HepG2 (cell line): Measurements from ENCODE around the gene CRKL. TPM values are rescaled to one million over a fixed set of nuclear protein-coding genes. Genes with fewer than 3 reads are reported as not detected.
A peak's percentile ranks its signal among the peaks of the same experiment; 100 is the strongest.

Experiments used
- MBNL3 ChIP-seq: fragments of 250-450 bp; sonication (Bioruptor Pico); conservative IDR thresholded peaks from 2 replicates; pipeline ENCODE4 v1.8.0; 2022; ENCODE audit warnings: mild to moderate bottlenecking, inconsistent platforms
- MIXL1 ChIP-seq: IDR thresholded peaks from 2 replicates; pipeline ENCODE4 v1.6.1; 2016
- NCOA2 ChIP-seq: sonication (generic); formaldehyde crosslinking; IDR thresholded peaks from 2 replicates; pipeline ENCODE4 v1.8.0; 2022; ENCODE audit warnings: inconsistent platforms
- RFX3 ChIP-seq: IDR thresholded peaks from 2 replicates; pipeline ENCODE4 v1.6.1; 2016; ENCODE audit warnings: missing biosample characterization, missing genetic modification reagents
- SSRP1 ChIP-seq: IDR thresholded peaks from 2 replicates; pipeline ENCODE4 v1.6.1; 2016; ENCODE audit warnings: control low read depth
- TCF12 ChIP-seq, 2 experiments: fragments of 450-650 bp in 1 of 2; sonication (generic) in 1 of 2; formaldehyde crosslinking in 1 of 2; IDR thresholded peaks; 2 replicates each; pipeline versions ENCODE4 v1.6.1 to v1.8.0; 2017 to 2022; ENCODE audit warnings: antibody characterized with exemption in 1 of 2, mild to moderate bottlenecking in 1 of 2, missing genetic modification reagents in 1 of 2, moderate library complexity in 1 of 2
- TRIM24 ChIP-seq: sonication (generic); formaldehyde crosslinking; IDR thresholded peaks from 2 replicates; pipeline ENCODE4 v1.8.0; 2022; ENCODE audit warnings: mild to moderate bottlenecking, missing genetic modification reagents
- ZBTB7B ChIP-seq: sonication (generic); formaldehyde crosslinking; IDR thresholded peaks from 2 replicates; pipeline ENCODE4 v1.4.0; 2020; ENCODE audit warnings: missing genetic modification reagents
- ZFP62 ChIP-seq: sonication (generic); formaldehyde crosslinking; IDR thresholded peaks from 2 replicates; pipeline ENCODE4 v1.4.0; 2020; ENCODE audit warnings: missing genetic modification reagents
- ZNF260 ChIP-seq: sonication (generic); formaldehyde crosslinking; IDR thresholded peaks from 2 replicates; pipeline ENCODE4 v1.4.0; 2020; ENCODE audit warnings: missing genetic modification reagents, low read depth, mild to moderate bottlenecking, borderline replicate concordance
- ZNF264 ChIP-seq: sonication (generic); formaldehyde crosslinking; IDR thresholded peaks from 2 replicates; pipeline ENCODE4 v1.4.0; 2020; ENCODE audit warnings: missing genetic modification reagents
- ZNF512B ChIP-seq: sonication (generic); formaldehyde crosslinking; IDR thresholded peaks from 2 replicates; pipeline ENCODE4 v1.5.1; 2020; ENCODE audit warnings: missing genetic modification reagents, mild to moderate bottlenecking, borderline replicate concordance
- ZNF530 ChIP-seq: sonication (generic); formaldehyde crosslinking; IDR thresholded peaks from 2 replicates; pipeline ENCODE4 v1.5.0; 2020; ENCODE audit warnings: low read depth, mild to moderate bottlenecking, missing genetic modification reagents
- ZNF543 ChIP-seq: sonication (generic); formaldehyde crosslinking; IDR thresholded peaks from 2 replicates; pipeline ENCODE4 v1.4.0; 2020; ENCODE audit warnings: mild to moderate bottlenecking, missing genetic modification reagents
- ZNF598 ChIP-seq: sonication (generic); formaldehyde crosslinking; IDR thresholded peaks from 2 replicates; pipeline ENCODE4 v1.5.1; 2020; ENCODE audit warnings: mild to moderate bottlenecking, missing genetic modification reagents, borderline replicate concordance
- ZNF609 ChIP-seq: sonication (generic); formaldehyde crosslinking; IDR thresholded peaks from 2 replicates; pipeline ENCODE4 v1.4.0; 2020; ENCODE audit warnings: mild to moderate bottlenecking, missing genetic modification reagents, borderline replicate concordance
- ZNF614 ChIP-seq: IDR thresholded peaks from 2 replicates; pipeline ENCODE4 v1.6.1; 2018; ENCODE audit warnings: missing biosample characterization, missing genetic modification reagents, inconsistent platforms, borderline replicate concordance
- polyA plus RNA-seq, 8 experiments: library from polyadenylated mRNA; depleted of rRNA in 3 of 8; stranded (reverse) in 7 of 8; unstranded in 1 of 8; fragments of >200 nt; fragmentation: Illumina TruSeq in 4 of 8; extraction: Trizol in 4 of 8; gene quantifications; 2 replicates each; pipeline versions ENCODE4 v1.2.1 to v1.2.3, GENCODE V29; 2011 to 2016; ENCODE audit warnings: low read depth in 4 of 8, missing spikeins in 1 of 8, mixed read lengths in 1 of 8; ENCODE audit not compliant: insufficient read depth in 1 of 8
- total RNA-seq, 5 experiments: library from RNA; depleted of rRNA; stranded (reverse); fragments of >200 nt; fragmentation: Illumina TruSeq; extraction: Trizol; gene quantifications; 2 replicates each; pipeline ENCODE4 v1.2.3, GENCODE V29; 2016; ENCODE audit warnings: low read depth in 1 of 5
- TF ChIP-seq, protein P1 (sequence below): sonication (generic); formaldehyde crosslinking; IDR thresholded peaks from 2 replicates; pipeline ENCODE4 v1.4.0; 2020; ENCODE audit warnings: mild to moderate bottlenecking, missing genetic modification reagents

The CRKL gene
- total and polyA plus RNA-seq, 2 of the 13 experiments (the other 11 are each of a cell fraction or from before 2014, with no cell fraction given), result 37.4 to 60.6 TPM

- TF ChIP-seq ZNF609 (CRISPR knock-in tag), result no peak
- TF ChIP-seq ZNF530, result no peak
- peak; percentile 54; the same call in 1 of the 2 replicates for TF ChIP-seq ZBTB7B
- TF ChIP-seq, protein P1, sequence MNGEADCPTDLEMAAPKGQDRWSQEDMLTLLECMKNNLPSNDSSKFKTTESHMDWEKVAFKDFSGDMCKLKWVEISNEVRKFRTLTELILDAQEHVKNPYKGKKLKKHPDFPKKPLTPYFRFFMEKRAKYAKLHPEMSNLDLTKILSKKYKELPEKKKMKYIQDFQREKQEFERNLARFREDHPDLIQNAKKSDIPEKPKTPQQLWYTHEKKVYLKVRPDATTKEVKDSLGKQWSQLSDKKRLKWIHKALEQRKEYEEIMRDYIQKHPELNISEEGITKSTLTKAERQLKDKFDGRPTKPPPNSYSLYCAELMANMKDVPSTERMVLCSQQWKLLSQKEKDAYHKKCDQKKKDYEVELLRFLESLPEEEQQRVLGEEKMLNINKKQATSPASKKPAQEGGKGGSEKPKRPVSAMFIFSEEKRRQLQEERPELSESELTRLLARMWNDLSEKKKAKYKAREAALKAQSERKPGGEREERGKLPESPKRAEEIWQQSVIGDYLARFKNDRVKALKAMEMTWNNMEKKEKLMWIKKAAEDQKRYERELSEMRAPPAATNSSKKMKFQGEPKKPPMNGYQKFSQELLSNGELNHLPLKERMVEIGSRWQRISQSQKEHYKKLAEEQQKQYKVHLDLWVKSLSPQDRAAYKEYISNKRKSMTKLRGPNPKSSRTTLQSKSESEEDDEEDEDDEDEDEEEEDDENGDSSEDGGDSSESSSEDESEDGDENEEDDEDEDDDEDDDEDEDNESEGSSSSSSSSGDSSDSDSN (CRISPR knock-in tag), result peak; percentile 89
- TF ChIP-seq TCF12 (IDR thresholded peaks at IDR 0.05), result no peak
- TF ChIP-seq TCF12 (CRISPR knock-in tag; IDR thresholded peaks at IDR 0.05), result no peak
- TF ChIP-seq ZFP62 (CRISPR knock-in tag), result no peak
- TF ChIP-seq ZNF543 (CRISPR knock-in tag), result peak; percentile 56; the same call in 1 of the 2 replicates
- no peak for TF ChIP-seq ZNF264 (CRISPR knock-in tag)
- no peak; the same call in 1 of the 2 replicates for TF ChIP-seq ZNF598 (CRISPR knock-in tag)
- 0 out of 2 replicates have a peak, but pooled peaks have one; percentile 57 for TF ChIP-seq ZNF512B
- peak; percentile 74; the same call in 1 of the 2 replicates for TF ChIP-seq MIXL1
- peak; percentile 63; the same call in 1 of the 2 replicates for TF ChIP-seq ZNF614
- TF ChIP-seq RFX3 (CRISPR knock-in tag), result no peak
- TF ChIP-seq ZNF260 (CRISPR knock-in tag), result no peak
- TF ChIP-seq SSRP1, result no peak
- TF ChIP-seq NCOA2 (CRISPR knock-in tag), result no peak
- no peak for TF ChIP-seq TRIM24 (CRISPR knock-in tag)
- TF ChIP-seq MBNL3 (CRISPR knock-in tag), result no peak
Observed at GRCh38 chr22:20885557-20886323, 31.5 kb upstream of the CRKL start (continued).
